ENCODE measurements around the gene LMO4. TPM values are rescaled to one million over a fixed set of nuclear protein-coding genes. Genes with fewer than 3 reads are reported as not detected.

Gene LMO4
- total RNA-seq, 1 experiment from 2014 or later: 38.5 TPM

GRCh38 chr1:87355894-87356293 is 27.2 kb downstream of the LMO4 start:
- Histone ChIP-seq H3K27ac (ENCODE audit: low read depth, low read length) (no peak overlapping the region), H3K79me2 (ENCODE audit: insufficient read depth, low read length) (no peaks in the 10 kb centered on the region), H3K4me1 (ENCODE audit: control insufficient read depth in 1 of 2, insufficient read depth in 2 of 2, low read length in 2 of 2) (no peaks in the 10 kb centered on the region), H3K27me3 (ENCODE audit: insufficient read depth, low read length) (no peaks in the 10 kb centered on the region), H3K4me3 (replicated peaks in 1 of 2; ENCODE audit: low read depth in 1 of 2, low read length in 2 of 2) (no peak overlapping the region), H4K20me1 (ENCODE audit: insufficient read depth) (no peaks in the 10 kb centered on the region), H3K4me2 (ENCODE audit: low read length) (no peak overlapping the region), H3K9me3 (ENCODE audit: control insufficient read depth in 1 of 2, insufficient read depth in 1 of 2, low read depth in 1 of 2, low read length in 2 of 2) (no peaks in the 10 kb centered on the region), H3K9ac (ENCODE audit: low read length) (no peak overlapping the region), H2AFZ (ENCODE audit: low read depth, low read length, poor library complexity, severe bottlenecking) (no peak overlapping the region), H3K36me3 (ENCODE audit: control insufficient read depth in 1 of 2, insufficient read depth in 2 of 2, low read length in 2 of 2) (no peaks in the 10 kb centered on the region), H3K9me2 (ENCODE audit: insufficient read depth) (no peaks in the 10 kb centered on the region)
- TF ChIP-seq ELF1 (IDR thresholded peaks at IDR 0.05; ENCODE audit: borderline replicate concordance, low read depth) (no peak), SRF (IDR thresholded peaks at IDR 0.05; ENCODE audit: low read depth) (no peak), CBX3 (IDR thresholded peaks at IDR 0.05; ENCODE audit: low read depth) (no peak), SIN3A (IDR thresholded peaks at IDR 0.05; ENCODE audit: low read depth) (no peak), ZNF274 (IDR thresholded peaks at IDR 0.05; ENCODE audit: low read depth, low read length) (no peak), EZH2 (IDR thresholded peaks at IDR 0.05) (no peak), TCF7L2 (IDR thresholded peaks at IDR 0.05; ENCODE audit: borderline replicate concordance, extremely low read depth, insufficient read depth, insufficient read length) (no peak), CEBPB (IDR thresholded peaks at IDR 0.05; ENCODE audit: low read depth) (no peak), POLR2AphosphoS5 (IDR thresholded peaks at IDR 0.05; ENCODE audit: low read depth, low read length) (no peak), EGR1 (IDR thresholded peaks at IDR 0.05; ENCODE audit: low read depth) (no peak)
- TF ChIP-seq, protein P1, sequence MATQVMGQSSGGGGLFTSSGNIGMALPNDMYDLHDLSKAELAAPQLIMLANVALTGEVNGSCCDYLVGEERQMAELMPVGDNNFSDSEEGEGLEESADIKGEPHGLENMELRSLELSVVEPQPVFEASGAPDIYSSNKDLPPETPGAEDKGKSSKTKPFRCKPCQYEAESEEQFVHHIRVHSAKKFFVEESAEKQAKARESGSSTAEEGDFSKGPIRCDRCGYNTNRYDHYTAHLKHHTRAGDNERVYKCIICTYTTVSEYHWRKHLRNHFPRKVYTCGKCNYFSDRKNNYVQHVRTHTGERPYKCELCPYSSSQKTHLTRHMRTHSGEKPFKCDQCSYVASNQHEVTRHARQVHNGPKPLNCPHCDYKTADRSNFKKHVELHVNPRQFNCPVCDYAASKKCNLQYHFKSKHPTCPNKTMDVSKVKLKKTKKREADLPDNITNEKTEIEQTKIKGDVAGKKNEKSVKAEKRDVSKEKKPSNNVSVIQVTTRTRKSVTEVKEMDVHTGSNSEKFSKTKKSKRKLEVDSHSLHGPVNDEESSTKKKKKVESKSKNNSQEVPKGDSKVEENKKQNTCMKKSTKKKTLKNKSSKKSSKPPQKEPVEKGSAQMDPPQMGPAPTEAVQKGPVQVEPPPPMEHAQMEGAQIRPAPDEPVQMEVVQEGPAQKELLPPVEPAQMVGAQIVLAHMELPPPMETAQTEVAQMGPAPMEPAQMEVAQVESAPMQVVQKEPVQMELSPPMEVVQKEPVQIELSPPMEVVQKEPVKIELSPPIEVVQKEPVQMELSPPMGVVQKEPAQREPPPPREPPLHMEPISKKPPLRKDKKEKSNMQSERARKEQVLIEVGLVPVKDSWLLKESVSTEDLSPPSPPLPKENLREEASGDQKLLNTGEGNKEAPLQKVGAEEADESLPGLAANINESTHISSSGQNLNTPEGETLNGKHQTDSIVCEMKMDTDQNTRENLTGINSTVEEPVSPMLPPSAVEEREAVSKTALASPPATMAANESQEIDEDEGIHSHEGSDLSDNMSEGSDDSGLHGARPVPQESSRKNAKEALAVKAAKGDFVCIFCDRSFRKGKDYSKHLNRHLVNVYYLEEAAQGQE (IDR thresholded peaks at IDR 0.05; ENCODE audit: low read depth): no peak
- TF ChIP-seq, protein P2, sequence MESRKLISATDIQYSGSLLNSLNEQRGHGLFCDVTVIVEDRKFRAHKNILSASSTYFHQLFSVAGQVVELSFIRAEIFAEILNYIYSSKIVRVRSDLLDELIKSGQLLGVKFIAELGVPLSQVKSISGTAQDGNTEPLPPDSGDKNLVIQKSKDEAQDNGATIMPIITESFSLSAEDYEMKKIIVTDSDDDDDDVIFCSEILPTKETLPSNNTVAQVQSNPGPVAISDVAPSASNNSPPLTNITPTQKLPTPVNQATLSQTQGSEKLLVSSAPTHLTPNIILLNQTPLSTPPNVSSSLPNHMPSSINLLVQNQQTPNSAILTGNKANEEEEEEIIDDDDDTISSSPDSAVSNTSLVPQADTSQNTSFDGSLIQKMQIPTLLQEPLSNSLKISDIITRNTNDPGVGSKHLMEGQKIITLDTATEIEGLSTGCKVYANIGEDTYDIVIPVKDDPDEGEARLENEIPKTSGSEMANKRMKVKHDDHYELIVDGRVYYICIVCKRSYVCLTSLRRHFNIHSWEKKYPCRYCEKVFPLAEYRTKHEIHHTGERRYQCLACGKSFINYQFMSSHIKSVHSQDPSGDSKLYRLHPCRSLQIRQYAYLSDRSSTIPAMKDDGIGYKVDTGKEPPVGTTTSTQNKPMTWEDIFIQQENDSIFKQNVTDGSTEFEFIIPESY (IDR thresholded peaks at IDR 0.05; ENCODE audit: extremely low read depth, insufficient replicate concordance, low read length): no peak
- no peak for ATAC-seq
- intact Hi-C loops (cut with micrococcal nuclease): no loop called here
- CTCF ChIA-PET: no interaction called here
- no TSS peak for BruUV-seq (replicated peaks)
- POLR2A ChIA-PET: no interaction called here
- DNase-seq (ENCODE audit: low read depth, low spot score): no peak
- RAD21 ChIA-PET (ENCODE audit: low non-redundant PET in 1 of 2, low total read pairs in 2 of 2, uncharacterized antibody in 2 of 2, unreplicated experiment in 2 of 2): no interaction called here
